Nephron progenitor cell (in vitro differentiated cells): ENCODE data around the gene SGCA.

Experiments used
- DNase-seq: peaks from one replicate; pipeline ENCODE4 v3.0.0; 2021
- H3K27ac Mint-ChIP-seq: 2 replicates; pipeline ENCODE4 v1.8.0; 2021; ENCODE audit warnings: mild to moderate bottlenecking, moderate library complexity, mixed read lengths
- H3K27me3 Mint-ChIP-seq: 2 replicates; pipeline ENCODE4 v1.8.0; 2021; ENCODE audit warnings: mild to moderate bottlenecking, low read depth, mixed read lengths; ENCODE audit not compliant: poor library complexity
- H3K36me3 Mint-ChIP-seq: 2 replicates; pipeline ENCODE4 v1.8.0; 2021; ENCODE audit warnings: low read depth, mixed read lengths
- H3K4me1 Mint-ChIP-seq: 2 replicates; pipeline ENCODE4 v1.8.0; 2021; ENCODE audit warnings: mixed read lengths
- H3K4me3 Mint-ChIP-seq: 2 replicates; pipeline ENCODE4 v1.8.0; 2021; ENCODE audit warnings: mild to moderate bottlenecking, moderate library complexity, mixed read lengths
- H3K9me3 Mint-ChIP-seq: 2 replicates; pipeline ENCODE4 v1.8.0; 2021; ENCODE audit warnings: mild to moderate bottlenecking, moderate library complexity, mixed read lengths
- TF ChIP-seq, protein P1 (sequence below): fragments of 200-600 bp; sonication (generic); IDR thresholded peaks from 2 replicates; pipeline ENCODE4 v1.5.0; 2021; ENCODE audit warnings: antibody characterized with exemption

Gene SGCA

GRCh38 chr17:50176559-50177357 lies 11.0 kb downstream of the SGCA start:
- Mint-ChIP-seq H3K27me3 (peaks cover 10% of the 10 kb centered on the region), H3K27ac (no peak overlapping the region), H3K4me3 (no peak overlapping the region), H3K9me3 (no peaks in the 10 kb centered on the region), H3K36me3 (no peaks in the 10 kb centered on the region), H3K4me1 (peaks cover 68% of the 10 kb centered on the region)
- no peak for DNase-seq
- TF ChIP-seq, protein P1, sequence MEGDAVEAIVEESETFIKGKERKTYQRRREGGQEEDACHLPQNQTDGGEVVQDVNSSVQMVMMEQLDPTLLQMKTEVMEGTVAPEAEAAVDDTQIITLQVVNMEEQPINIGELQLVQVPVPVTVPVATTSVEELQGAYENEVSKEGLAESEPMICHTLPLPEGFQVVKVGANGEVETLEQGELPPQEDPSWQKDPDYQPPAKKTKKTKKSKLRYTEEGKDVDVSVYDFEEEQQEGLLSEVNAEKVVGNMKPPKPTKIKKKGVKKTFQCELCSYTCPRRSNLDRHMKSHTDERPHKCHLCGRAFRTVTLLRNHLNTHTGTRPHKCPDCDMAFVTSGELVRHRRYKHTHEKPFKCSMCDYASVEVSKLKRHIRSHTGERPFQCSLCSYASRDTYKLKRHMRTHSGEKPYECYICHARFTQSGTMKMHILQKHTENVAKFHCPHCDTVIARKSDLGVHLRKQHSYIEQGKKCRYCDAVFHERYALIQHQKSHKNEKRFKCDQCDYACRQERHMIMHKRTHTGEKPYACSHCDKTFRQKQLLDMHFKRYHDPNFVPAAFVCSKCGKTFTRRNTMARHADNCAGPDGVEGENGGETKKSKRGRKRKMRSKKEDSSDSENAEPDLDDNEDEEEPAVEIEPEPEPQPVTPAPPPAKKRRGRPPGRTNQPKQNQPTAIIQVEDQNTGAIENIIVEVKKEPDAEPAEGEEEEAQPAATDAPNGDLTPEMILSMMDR: no peak

- Mint-ChIP-seq H3K9me3 (no peaks in the 10 kb centered on the region), H3K4me1 (peaks cover 70% of the 10 kb centered on the region), H3K27ac (no peak overlapping the region), H3K36me3 (no peaks in the 10 kb centered on the region), H3K4me3 (no peak overlapping the region), H3K27me3 (peaks cover 15% of the 10 kb centered on the region)
- TF ChIP-seq, protein P1: no peak
- no peak for DNase-seq
These were observed 11.7 kb downstream of the SGCA start for GRCh38 chr17:50177476-50177875.

- DNase-seq: peak; percentile 65
- Mint-ChIP-seq H3K27ac (peak overlapping the region; percentile 90), H3K9me3 (no peaks in the 10 kb centered on the region), H3K4me3 (peak overlapping the region; percentile 75), H3K36me3 (no peaks in the 10 kb centered on the region), H3K27me3 (peaks cover 15% of the 10 kb centered on the region), H3K4me1 (peaks cover 70% of the 10 kb centered on the region)
- TF ChIP-seq, protein P1: peak; percentile 46
These were observed 12.4 kb downstream of the SGCA start for GRCh38 chr17:50177983-50178834.

- TF ChIP-seq, protein P1: no peak
- H3K4me1 Mint-ChIP-seq: peaks cover 82% of the 10 kb centered on the region
- no peak for DNase-seq
- H3K27ac Mint-ChIP-seq: no peak overlapping the region
- no peak overlapping the region for H3K4me3 Mint-ChIP-seq
- peaks cover 15% of the 10 kb centered on the region for H3K27me3 Mint-ChIP-seq
- no peaks in the 10 kb centered on the region for H3K9me3 Mint-ChIP-seq
- H3K36me3 Mint-ChIP-seq: peaks cover 5% of the 10 kb centered on the region
These were observed 14.3 kb downstream of the SGCA start for GRCh38 chr17:50180111-50180510.

GRCh38 chr17:50180620-50181019 lies 14.8 kb downstream of the SGCA start:
- Mint-ChIP-seq H3K27ac (no peak overlapping the region), H3K36me3 (peaks cover 10% of the 10 kb centered on the region), H3K27me3 (peaks cover 15% of the 10 kb centered on the region), H3K9me3 (no peaks in the 10 kb centered on the region), H3K4me3 (no peak overlapping the region), H3K4me1 (peaks cover 86% of the 10 kb centered on the region)
- DNase-seq: no peak
- TF ChIP-seq, protein P1: no peak
